Activated T-cell treated with anti-CD3 and anti-CD28 coated beads, Interleukin-2, amount 50 U/mL, for 72 hours (primary cell): ENCODE data around the gene PCNX2. TPM values are rescaled to one million over a fixed set of nuclear protein-coding genes. Genes with fewer than 3 reads are reported as not detected.
"Not testable (repeated sequence)": the region's sequence is repeated elsewhere in the genome, so short reads cannot be mapped to it uniquely, and the experiment has no call there.

Experiments used
- ATAC-seq, 2 donors: fragments of 150-1000 bp; cut with Tn5 transposase; replicated peaks in 1 of 2; 2 replicates each; pipeline ENCODE4 v1.10.0; 2021; ENCODE audit warnings: moderate library complexity in 2 of 2, mild to moderate bottlenecking in 1 of 2
- DNase-seq, 2 donors: peaks; one replicate each; pipeline ENCODE4 v3.0.0; 2021 to 2022; ENCODE audit warnings: mixed read lengths in 1 of 2
- H3K27ac Mint-ChIP-seq: one replicate; pipeline ENCODE4 v1.8.0; 2022; ENCODE audit warnings: mild to moderate bottlenecking, moderate library complexity, mixed read lengths
- H3K27me3 Mint-ChIP-seq: one replicate; pipeline ENCODE4 v1.8.0; 2022; ENCODE audit warnings: low read depth, mixed read lengths
- H3K36me3 Mint-ChIP-seq, 2 donors: one replicate each; pipeline ENCODE4 v1.8.0; 2022; ENCODE audit warnings: mixed read lengths in 2 of 2, mild to moderate bottlenecking in 1 of 2; ENCODE audit not compliant: insufficient read depth in 2 of 2
- H3K4me1 Mint-ChIP-seq: one replicate; pipeline ENCODE4 v1.8.0; 2022; ENCODE audit warnings: low read depth, mixed read lengths
- H3K4me3 Mint-ChIP-seq, 2 donors: one replicate each; pipeline ENCODE4 v1.8.0; 2022; ENCODE audit warnings: mild to moderate bottlenecking in 2 of 2, mixed read lengths in 2 of 2, moderate library complexity in 2 of 2
- H3K9me3 Mint-ChIP-seq, 2 donors: one replicate each; pipeline ENCODE4 v1.8.0; 2022; ENCODE audit warnings: mixed read lengths in 2 of 2
- total RNA-seq, 2 donors: library from RNA; stranded (reverse); gene quantifications; one replicate each; pipeline ENCODE4 v1.2.3, GENCODE V29; 2022

The PCNX2 gene
- total RNA-seq, 2 donors from 2014 or later, result 26.2 to 28.6 TPM

GRCh38 chr1:233005703-233006102 lies 289.8 kb downstream of the PCNX2 start:
- Mint-ChIP-seq H3K4me3 (no peak overlapping the region), H3K27ac (no peak overlapping the region), H3K9me3 (no peaks in the 10 kb centered on the region), H3K4me1 (no peaks in the 10 kb centered on the region), H3K36me3 (peaks cover 0 to 3% of the 10 kb centered on the region in 2 donors), H3K27me3 (no peaks in the 10 kb centered on the region)
- ATAC-seq (no peak), DNase-seq (no peak)

DNA sequence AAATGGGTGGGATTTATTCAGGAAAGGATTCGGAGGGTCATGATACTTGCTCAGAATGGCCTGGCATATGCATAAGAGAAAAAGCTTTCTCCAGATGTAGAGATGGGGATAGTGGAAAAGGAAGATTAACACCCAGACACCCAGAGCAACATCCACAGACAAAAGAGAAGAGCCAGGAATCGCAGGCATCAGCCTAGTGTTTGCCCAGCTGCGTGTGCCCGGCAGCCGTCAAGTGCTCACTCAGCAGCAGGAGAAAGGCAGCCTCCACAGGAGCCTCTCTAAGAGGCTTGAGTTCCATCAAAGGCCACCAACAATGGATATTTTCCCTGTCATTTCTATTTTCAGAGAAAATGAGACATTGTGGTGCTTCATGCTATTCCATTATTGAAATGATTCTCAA lies 290.4 kb downstream of the PCNX2 start:
- no peak overlapping the region for H3K4me3 Mint-ChIP-seq
- DNase-seq (no peak), ATAC-seq (no peak)
- H3K9me3 Mint-ChIP-seq, result no peaks in the 10 kb centered on the region
- H3K27ac Mint-ChIP-seq, result no peak overlapping the region
- no peaks in the 10 kb centered on the region for H3K27me3 Mint-ChIP-seq
- no peaks in the 10 kb centered on the region for H3K4me1 Mint-ChIP-seq
- H3K36me3 Mint-ChIP-seq, result peaks cover 2 to 3% of the 10 kb centered on the region in 2 donors

DNA sequence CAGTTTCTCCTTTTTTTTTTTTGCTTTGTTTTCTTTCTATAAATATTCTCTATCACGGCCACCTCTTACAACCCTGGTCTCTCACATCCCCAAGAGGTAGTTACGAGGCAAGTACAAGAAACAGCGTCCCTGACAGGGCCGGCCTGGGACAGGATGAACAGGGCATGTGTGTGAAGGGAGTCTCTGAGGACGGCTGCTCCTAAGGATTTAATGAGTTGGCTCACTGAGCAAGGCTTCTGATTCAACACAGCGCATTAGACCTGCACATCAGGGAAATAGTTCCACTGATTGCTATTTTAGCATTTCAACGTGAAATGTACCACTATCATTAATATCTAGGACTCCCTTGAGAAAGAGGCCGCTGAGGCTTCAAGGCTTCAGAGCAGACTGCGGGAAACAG lies 291.1 kb downstream of the PCNX2 start:
- H3K9me3 Mint-ChIP-seq, result no peaks in the 10 kb centered on the region
- DNase-seq (no peak), ATAC-seq (no peak)
- H3K36me3 Mint-ChIP-seq, result peaks cover 3 to 6% of the 10 kb centered on the region in 2 donors
- H3K27ac Mint-ChIP-seq, result no peak overlapping the region
- H3K4me1 Mint-ChIP-seq, result no peaks in the 10 kb centered on the region
- no peaks in the 10 kb centered on the region for H3K27me3 Mint-ChIP-seq
- H3K4me3 Mint-ChIP-seq, result no peak overlapping the region

- H3K36me3 Mint-ChIP-seq, H3K27me3 Mint-ChIP-seq, ATAC-seq, H3K4me3 Mint-ChIP-seq, H3K4me1 Mint-ChIP-seq, DNase-seq, H3K9me3 Mint-ChIP-seq, H3K27ac Mint-ChIP-seq: not testable (repeated sequence)
Observed at GRCh38 chr1:233003638-233004037, 291.9 kb downstream of the PCNX2 start.

GRCh38 chr1:232999956-233000625 lies 295.4 kb downstream of the PCNX2 start:
- ATAC-seq (no peak), DNase-seq (no peak)
- Mint-ChIP-seq H3K9me3 (no peaks in the 10 kb centered on the region), H3K27ac (no peak overlapping the region), H3K4me3 (no peak overlapping the region), H3K27me3 (no peaks in the 10 kb centered on the region), H3K4me1 (no peaks in the 10 kb centered on the region), H3K36me3 (peaks cover 13 to 25% of the 10 kb centered on the region in 2 donors)

DNA sequence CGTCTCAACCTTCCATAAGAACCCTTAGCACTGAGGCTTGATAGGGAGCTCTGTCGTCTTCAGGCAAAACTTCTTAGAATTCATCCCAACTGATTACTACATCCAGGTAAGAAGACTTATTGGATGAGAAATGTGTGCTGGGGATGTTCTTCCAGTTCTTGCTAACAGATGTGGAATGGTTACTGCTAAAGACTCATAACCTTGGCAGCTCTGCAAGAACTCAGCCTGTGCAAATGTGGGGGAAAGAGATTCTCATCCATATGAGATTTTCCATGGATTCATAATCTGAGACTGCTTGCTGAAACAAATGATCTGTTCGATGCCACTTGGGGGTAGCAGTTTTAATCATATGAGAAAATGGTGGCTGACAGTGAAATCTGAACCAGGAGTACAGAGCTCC lies 296.9 kb downstream of the PCNX2 start:
- Mint-ChIP-seq H3K4me1 (no peaks in the 10 kb centered on the region), H3K36me3 (peaks cover 20 to 35% of the 10 kb centered on the region in 2 donors), H3K9me3 (peaks cover 0 to 2% of the 10 kb centered on the region in 2 donors), H3K4me3 (no peak overlapping the region), H3K27ac (no peak overlapping the region), H3K27me3 (no peaks in the 10 kb centered on the region)
- ATAC-seq, result no peak
- DNase-seq, result no peak

DNA sequence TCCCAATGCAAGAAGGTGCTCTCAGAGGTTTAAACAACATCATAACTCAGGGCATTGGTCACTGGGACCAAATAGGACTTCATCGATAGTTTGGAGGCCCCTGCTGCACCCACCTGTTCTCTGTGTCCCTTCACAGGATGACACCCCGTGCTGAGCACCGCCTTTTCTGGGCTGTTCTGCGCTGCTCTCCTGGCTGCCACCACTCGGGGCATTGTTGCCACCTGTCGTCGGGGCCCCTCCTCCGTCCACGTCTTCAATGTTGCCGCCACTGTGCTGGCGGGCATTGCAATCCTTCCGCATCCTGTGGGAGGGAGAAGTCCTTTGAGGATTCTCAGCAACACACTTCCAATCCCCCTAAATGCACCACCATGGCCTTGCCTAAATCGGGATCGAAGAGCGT lies 297.4 kb downstream of the PCNX2 start:
- Mint-ChIP-seq H3K27ac (no peak overlapping the region), H3K36me3 (peaks cover 21 to 38% of the 10 kb centered on the region in 2 donors), H3K27me3 (no peaks in the 10 kb centered on the region), H3K4me3 (no peak overlapping the region), H3K9me3 (peaks cover 0 to 4% of the 10 kb centered on the region in 2 donors), H3K4me1 (no peaks in the 10 kb centered on the region)
- ATAC-seq (no peak), DNase-seq (no peak)

- H3K4me3 Mint-ChIP-seq, result no peak overlapping the region
Observed at GRCh38 chr1:232996143-232996542, 299.4 kb downstream of the PCNX2 start.

DNA sequence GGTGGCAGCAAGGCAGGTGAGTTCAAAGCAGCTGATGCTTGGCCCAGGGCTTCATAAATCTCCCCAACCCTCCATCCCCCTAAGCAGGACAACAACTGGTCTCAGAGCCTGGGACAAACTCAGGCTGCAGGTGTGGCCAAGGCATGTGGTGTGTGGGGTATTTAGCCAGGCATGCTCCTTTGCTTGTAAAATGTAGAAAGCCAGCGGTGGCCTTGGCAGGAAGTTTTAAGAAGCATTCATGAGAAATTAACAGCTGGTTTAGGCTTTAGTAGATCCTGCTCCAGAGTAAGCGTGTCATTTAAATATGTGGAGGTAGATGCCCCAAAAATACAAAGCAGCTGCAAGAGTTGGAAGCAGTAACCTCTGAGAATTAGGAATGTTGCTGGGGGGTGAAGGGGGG lies 300.3 kb downstream of the PCNX2 start:
- H3K27me3 Mint-ChIP-seq, result no peaks in the 10 kb centered on the region
- H3K36me3 Mint-ChIP-seq, result peaks cover 24 to 46% of the 10 kb centered on the region in 2 donors
- H3K27ac Mint-ChIP-seq, result no peak overlapping the region
- no peak for DNase-seq
- H3K4me3 Mint-ChIP-seq, result no peak overlapping the region
- H3K9me3 Mint-ChIP-seq, result peaks cover 3 to 4% of the 10 kb centered on the region in 2 donors
- no peak for ATAC-seq
- H3K4me1 Mint-ChIP-seq, result no peaks in the 10 kb centered on the region

More at GRCh38 chr1:232996143-232996542, 299.4 kb downstream of the PCNX2 start:
- DNase-seq, result no peak
- peaks cover 24 to 48% of the 10 kb centered on the region in 2 donors for H3K36me3 Mint-ChIP-seq
- no peak overlapping the region for H3K27ac Mint-ChIP-seq
- no peak for ATAC-seq
- H3K9me3 Mint-ChIP-seq, result peaks cover 3 to 4% of the 10 kb centered on the region in 2 donors
- H3K4me1 Mint-ChIP-seq, result no peaks in the 10 kb centered on the region
- no peaks in the 10 kb centered on the region for H3K27me3 Mint-ChIP-seq

- no peak for ATAC-seq
- H3K4me1 Mint-ChIP-seq, result no peaks in the 10 kb centered on the region
- H3K27ac Mint-ChIP-seq, result no peak overlapping the region
- peaks cover 23 to 40% of the 10 kb centered on the region in 2 donors for H3K36me3 Mint-ChIP-seq
- no peaks in the 10 kb centered on the region for H3K27me3 Mint-ChIP-seq
- DNase-seq, result no peak
- H3K9me3 Mint-ChIP-seq, result peaks cover 3 to 4% of the 10 kb centered on the region in 2 donors
- no peak overlapping the region for H3K4me3 Mint-ChIP-seq
Observed at GRCh38 chr1:232993555-232993954, 302.0 kb downstream of the PCNX2 start.

DNA sequence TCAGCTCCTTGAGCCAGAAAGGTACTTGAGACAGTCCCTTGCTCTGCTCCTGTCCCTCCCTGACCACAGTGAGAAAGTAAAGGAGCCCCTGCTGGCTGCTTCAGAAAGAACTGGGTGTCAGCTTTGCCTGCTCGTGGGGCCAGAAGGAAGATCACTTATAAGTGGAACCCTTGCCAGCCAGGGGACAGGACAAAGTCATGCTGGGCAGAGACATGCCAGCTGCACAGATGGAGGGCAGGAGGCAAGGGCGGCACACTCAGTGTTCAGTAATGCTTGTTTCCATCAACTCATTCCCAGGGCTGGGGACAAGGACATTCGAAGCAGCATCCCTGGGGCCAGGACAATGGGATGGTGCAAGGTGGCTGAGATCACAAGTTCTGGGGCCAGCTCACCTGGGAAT lies 303.3 kb downstream of the PCNX2 start:
- H3K36me3 Mint-ChIP-seq, result peaks cover 19 to 32% of the 10 kb centered on the region in 2 donors
- peaks cover 3 to 4% of the 10 kb centered on the region in 2 donors for H3K9me3 Mint-ChIP-seq

DNA sequence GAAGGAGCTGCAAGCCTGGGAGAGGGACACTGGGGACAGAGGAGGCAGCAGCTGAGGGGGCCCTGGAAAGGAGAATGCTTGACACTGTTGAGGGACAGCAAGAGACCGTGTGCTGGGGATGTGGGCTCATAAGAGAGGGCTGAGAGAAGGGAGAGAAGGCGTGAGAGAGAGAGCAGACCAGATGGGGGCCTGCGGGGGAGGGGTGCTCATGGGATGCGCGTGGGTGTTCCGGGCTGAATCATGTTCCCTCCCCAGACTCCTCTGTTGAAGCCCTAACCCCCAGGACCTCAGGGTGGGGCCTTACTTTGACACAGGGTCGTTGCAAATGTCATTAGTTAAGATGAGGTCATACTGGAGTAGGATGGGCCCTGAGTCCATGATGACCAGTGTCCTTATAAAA lies 304.3 kb downstream of the PCNX2 start:
- no peak for DNase-seq
- H3K36me3 Mint-ChIP-seq, result peaks cover 14 to 26% of the 10 kb centered on the region in 2 donors
- peaks cover 3 to 4% of the 10 kb centered on the region in 2 donors for H3K9me3 Mint-ChIP-seq
- H3K4me1 Mint-ChIP-seq, result no peaks in the 10 kb centered on the region
- no peak overlapping the region for H3K4me3 Mint-ChIP-seq
- no peaks in the 10 kb centered on the region for H3K27me3 Mint-ChIP-seq
- ATAC-seq, result no peak
- no peak overlapping the region for H3K27ac Mint-ChIP-seq

More for the DNA sequence above, 303.3 kb downstream of the PCNX2 start:
- ATAC-seq (no peak), DNase-seq (no peak)
- Mint-ChIP-seq H3K4me3 (no peak overlapping the region), H3K4me1 (no peaks in the 10 kb centered on the region), H3K27ac (no peak overlapping the region), H3K27me3 (no peaks in the 10 kb centered on the region)

- no peak for ATAC-seq
- Mint-ChIP-seq H3K27me3 (no peaks in the 10 kb centered on the region), H3K36me3 (peaks cover 14 to 26% of the 10 kb centered on the region in 2 donors), H3K4me3 (no peak overlapping the region), H3K27ac (no peak overlapping the region), H3K4me1 (no peaks in the 10 kb centered on the region), H3K9me3 (peaks cover 3 to 4% of the 10 kb centered on the region in 2 donors)
- no peak for DNase-seq
Observed at GRCh38 chr1:232990176-232991128, 305.1 kb downstream of the PCNX2 start.
